HepG2 (cell line): ENCODE measurements around the gene RPS27A. TPM values are rescaled to one million over a fixed set of nuclear protein-coding genes. Genes with fewer than 3 reads are reported as not detected.
A peak's percentile ranks its signal among the peaks of the same experiment; 100 is the strongest.

Experiments used
- ATAC-seq: fragments of 200-7000 bp; cut with Tn5 transposase; 3 replicates; pipeline ENCODE4 v1.9.1; 2020; ENCODE audit warnings: mild to moderate bottlenecking, moderate library complexity
- BruUV-seq: library from RNA; stranded (reverse); fragments of 400-500 nt; replicated peaks from 2 replicates; lab custom pipeline; 2021; lab: Mats Ljungman, UMichigan
- CTCF ChIA-PET: fragments of 300-600 bp; formaldehyde crosslinking; extraction: SDS; loops from one replicate; lab custom pipeline; 2021; ENCODE audit warnings: low total read pairs, inconsistent platforms, low intra/inter-chr PET ratio; lab: Yijun Ruan, JAX
- POLR2A ChIA-PET: fragments of 350-600 bp; sonication (Branson Sonifier 250); formaldehyde crosslinking; loops from one replicate; lab custom pipeline; 2020; ENCODE audit warnings: antibody characterized with exemption, inconsistent platforms; lab: Yijun Ruan, JAX
- DNase-seq: peaks from one replicate; pipeline ENCODE4 v3.0.0-alpha.2; 2015; ENCODE audit warnings: low spot score
- FAIRE-seq: peaks from 3 replicates; lab custom pipeline; 2011; peaks lifted over from hg19 to GRCh38; lab: Jason Lieb, UNC
- H2AFZ ChIP-seq: one replicate; pipeline ENCODE4 v1.6.1; 2011; ENCODE audit warnings: low read length, inconsistent platforms
- H3K27ac ChIP-seq: fragments of 300-600 bp; 3 replicates; pipeline ENCODE4 v1.8.0; 2011; ENCODE audit warnings: mixed run types, mild to moderate bottlenecking, mixed read lengths, low read length, inconsistent platforms; ENCODE audit not compliant: insufficient read depth; ENCODE audit errors: extremely low read length
- H3K27me3 ChIP-seq, 2 experiments: fragments of 200-600 bp in 1 of 2; 2 replicates in 1 of 2; 3 replicates in 1 of 2; pipeline versions ENCODE4 v1.6.0 to v1.8.0; 2011; ENCODE audit warnings: low read length in 2 of 2, mild to moderate bottlenecking in 2 of 2, moderate library complexity in 2 of 2, inconsistent platforms in 1 of 2; ENCODE audit not compliant: insufficient read depth in 2 of 2, control insufficient read depth in 1 of 2
- H3K36me3 ChIP-seq, 2 experiments: fragments of 200-600 bp in 1 of 2; replicated peaks in 1 of 2; 2 replicates in 1 of 2; 3 replicates in 1 of 2; pipeline versions ENCODE4 v1.5.1 to v1.8.0; 2011; ENCODE audit warnings: low read length in 2 of 2, inconsistent platforms in 1 of 2; ENCODE audit not compliant: insufficient read depth in 2 of 2, control insufficient read depth in 1 of 2
- H3K4me1 ChIP-seq: 2 replicates; pipeline ENCODE4 v1.5.1; 2012; ENCODE audit warnings: low read length, inconsistent platforms; ENCODE audit not compliant: insufficient read depth
- H3K4me2 ChIP-seq: 2 replicates; pipeline ENCODE4 v1.6.0; 2011; ENCODE audit warnings: low read depth, low read length, inconsistent platforms
- H3K4me3 ChIP-seq, 3 experiments: fragments of 200-600 bp in 1 of 3; sonication (generic), shearing (Covaris generic) in 1 of 3; replicated peaks in 1 of 3; 2 replicates each; pipeline ENCODE4 v1.5.1; 2011 to 2016; ENCODE audit warnings: low read length in 3 of 3, inconsistent platforms in 2 of 3, low read depth in 2 of 3, mild to moderate bottlenecking in 2 of 3, control low read depth in 1 of 3, mixed read lengths in 1 of 3; ENCODE audit not compliant: insufficient read depth in 1 of 3
- H3K79me2 ChIP-seq: one replicate; pipeline ENCODE4 v1.6.1; 2011; ENCODE audit warnings: low read length, inconsistent platforms; ENCODE audit not compliant: insufficient read depth
- H3K9ac ChIP-seq: 2 replicates; pipeline ENCODE4 v1.6.0; 2011; ENCODE audit warnings: mild to moderate bottlenecking, low read depth, low read length, inconsistent platforms; ENCODE audit not compliant: insufficient read depth
- H3K9me3 ChIP-seq: 2 replicates; pipeline ENCODE4 v1.5.1; 2012; ENCODE audit warnings: mild to moderate bottlenecking, low read length
- H4K20me1 ChIP-seq: 2 replicates; pipeline ENCODE4 v1.6.0; 2011; ENCODE audit warnings: inconsistent platforms, mild to moderate bottlenecking, low read length, moderate library complexity; ENCODE audit not compliant: insufficient read depth
- CEBPB ChIP-seq: IDR thresholded peaks from 2 replicates; pipeline ENCODE4 v1.6.1; 2011; ENCODE audit warnings: low read depth, low read length, improper control_type of control experiment, borderline replicate concordance
- PRDM10 ChIP-seq: sonication (generic); formaldehyde crosslinking; IDR thresholded peaks from 2 replicates; pipeline ENCODE4 v1.4.0; 2020; ENCODE audit warnings: low read depth, missing genetic modification reagents
- THAP11 ChIP-seq: IDR thresholded peaks from 2 replicates; pipeline ENCODE4 v1.6.1; 2016; ENCODE audit warnings: missing biosample characterization, missing genetic modification reagents
- ZNF207 ChIP-seq: fragments of 450-650 bp; IDR thresholded peaks from 2 replicates; pipeline ENCODE4 v1.6.1; 2016; ENCODE audit warnings: antibody characterized with exemption, borderline replicate concordance
- ZNF567 ChIP-seq: sonication (generic); formaldehyde crosslinking; IDR thresholded peaks from 2 replicates; pipeline ENCODE4 v1.8.1; 2023; ENCODE audit warnings: mild to moderate bottlenecking, missing genetic modification reagents, borderline replicate concordance
- ZNF572 ChIP-seq: sonication (generic); formaldehyde crosslinking; IDR thresholded peaks from 2 replicates; pipeline ENCODE4 v1.5.1; 2020; ENCODE audit warnings: mild to moderate bottlenecking, missing genetic modification reagents
- ZNF609 ChIP-seq: sonication (generic); formaldehyde crosslinking; IDR thresholded peaks from 2 replicates; pipeline ENCODE4 v1.4.0; 2020; ENCODE audit warnings: mild to moderate bottlenecking, missing genetic modification reagents, borderline replicate concordance
- ZNF878 ChIP-seq: sonication (generic); formaldehyde crosslinking; IDR thresholded peaks from 2 replicates; pipeline ENCODE4 v1.8.1; 2023; ENCODE audit warnings: mild to moderate bottlenecking, missing genetic modification reagents, moderate library complexity
- WGBS: methylation state at CpG from one replicate; pipeline ENCODE4 v1.1.6; 2017; ENCODE audit warnings: low lambda C conversion rate; 5-methylcytosine and 5-hydroxymethylcytosine counted together
- in situ Hi-C: cut with HindIII; loops from 2 replicates; pipeline ENCODE4 v1.10.0; 2017; ENCODE audit warnings: low pct_unique_long_range_greater_than_20kb; ENCODE audit not compliant: extremely low pct_ligation_motif_present
- intact Hi-C: fragments of 100-400 bp; cut with micrococcal nuclease; formaldehyde crosslinking; loops from one replicate; pipeline ENCODE4 v1.10.0; 2022; ENCODE audit not compliant: unreplicated experiment
- polyA plus RNA-seq, 8 experiments: library from polyadenylated mRNA; depleted of rRNA in 3 of 8; stranded (reverse) in 7 of 8; unstranded in 1 of 8; fragments of >200 nt; fragmentation: Illumina TruSeq in 4 of 8; extraction: Trizol in 4 of 8; gene quantifications; 2 replicates each; pipeline versions ENCODE4 v1.2.1 to v1.2.3, GENCODE V29; 2011 to 2016; ENCODE audit warnings: low read depth in 4 of 8, missing spikeins in 1 of 8, mixed read lengths in 1 of 8; ENCODE audit not compliant: insufficient read depth in 1 of 8
- total RNA-seq, 5 experiments: library from RNA; depleted of rRNA; stranded (reverse); fragments of >200 nt; fragmentation: Illumina TruSeq; extraction: Trizol; gene quantifications; 2 replicates each; pipeline ENCODE4 v1.2.3, GENCODE V29; 2016; ENCODE audit warnings: low read depth in 1 of 5

Gene RPS27A
- total and polyA plus RNA-seq, 2 of the 13 experiments (the other 11 are each of a cell fraction or from before 2014, with no cell fraction given): 2,779 to 3,269 TPM

GRCh38 chr2:55245411-55245810 lies 12.9 kb downstream of the RPS27A start:
- BruUV-seq: no TSS peak
- FAIRE-seq: no peak
- no peak overlapping the region for H3K27ac ChIP-seq
- DNase-seq: no peak
- no peak for ATAC-seq
- POLR2A ChIA-PET: no interaction called here
- CTCF ChIA-PET: no interaction called here
- no peak overlapping the region for H3K9ac ChIP-seq
- peaks cover 12% of the 10 kb centered on the region for H3K4me1 ChIP-seq
- intact Hi-C loops (no loop called here), in situ Hi-C loops (no loop called here)
- TF ChIP-seq CEBPB (peak; percentile 32; the same call in 1 of the 2 replicates), ZNF572 (CRISPR knock-in tag) (no peak)
- no peaks in the 10 kb centered on the region for H4K20me1 ChIP-seq
- peaks cover 9 to 70% of the 10 kb centered on the region in 2 experiments for H3K36me3 ChIP-seq
- no peak overlapping the region for H3K4me3 ChIP-seq
- H3K4me2 ChIP-seq: no peak overlapping the region
- no peak overlapping the region for H2AFZ ChIP-seq
- H3K27me3 ChIP-seq: no peaks in the 10 kb centered on the region
- H3K79me2 ChIP-seq: no peaks in the 10 kb centered on the region
- H3K9me3 ChIP-seq: no peaks in the 10 kb centered on the region
- WGBS: 95% methylated on average over 5 of the region's 5 CpGs

DNA sequence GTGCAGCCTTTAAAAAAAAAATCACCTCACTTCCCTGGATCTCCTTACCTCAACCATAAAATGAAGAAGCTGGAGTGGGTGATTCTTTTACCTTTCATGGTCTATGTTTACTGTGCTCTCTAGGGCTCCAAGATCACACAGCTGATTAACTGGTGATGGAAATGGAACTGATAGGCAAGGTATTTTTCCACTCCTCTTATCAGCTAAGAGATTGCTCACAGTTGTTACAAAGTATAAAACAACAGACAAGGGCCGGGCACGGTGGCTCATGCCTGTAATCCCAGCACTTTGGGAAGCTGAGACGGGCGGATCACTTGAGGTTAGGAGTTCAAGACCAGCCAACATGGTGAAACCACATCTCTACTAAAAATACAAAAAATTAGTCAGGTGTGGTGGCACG lies 14.5 kb downstream of the RPS27A start:
- POLR2A ChIA-PET: no interaction called here
- Histone ChIP-seq H3K4me1 (peaks cover 15% of the 10 kb centered on the region), H3K9me3 (no peaks in the 10 kb centered on the region), H3K27me3 (no peaks in the 10 kb centered on the region), H3K9ac (no peak overlapping the region), H3K36me3 (peaks cover 9 to 73% of the 10 kb centered on the region in 2 experiments), H3K4me3 (no peak overlapping the region), H4K20me1 (no peaks in the 10 kb centered on the region), H3K27ac (no peak overlapping the region), H3K79me2 (no peaks in the 10 kb centered on the region), H3K4me2 (no peak overlapping the region), H2AFZ (no peak overlapping the region)
- CTCF ChIA-PET: no interaction called here
- ATAC-seq (no peak), FAIRE-seq (no peak), DNase-seq (no peak)
- no TSS peak for BruUV-seq
- intact Hi-C loops: no loop called here
- in situ Hi-C loops: no loop called here
- 83% methylated on average over 5 of the region's 5 CpGs for WGBS
- no peak for TF ChIP-seq ZNF207
- TF ChIP-seq ZNF567 (CRISPR knock-in tag): no peak
- no peak for TF ChIP-seq THAP11
- no peak for TF ChIP-seq PRDM10
- TF ChIP-seq ZNF609 (CRISPR knock-in tag): no peak
- no peak for TF ChIP-seq ZNF878 (CRISPR knock-in tag)
